GM13976 (cell line): Measurements from ENCODE around the gene FYB1.

Source experiments
- DNase-seq: peaks from one replicate; pipeline ENCODE4 v3.0.0; 2012; ENCODE audit warnings: low spot score
- in situ Hi-C: fragments of 300-500 bp; cut with MboI; formaldehyde crosslinking; loops from one replicate; pipeline ENCODE4 v1.12.0; 2022; ENCODE audit warnings: low sequenced_read_pairs, mixed read lengths, inconsistent platforms; ENCODE audit not compliant: unreplicated experiment
- TF ChIP-seq, protein P1 (sequence below): IDR thresholded peaks from 2 replicates; pipeline ENCODE4 v1.5.1; 2012; ENCODE audit warnings: borderline replicate concordance, mild to moderate bottlenecking; ENCODE audit not compliant: insufficient read depth; ENCODE audit errors: extremely low read depth, missing control alignments, control extremely low read depth

FYB1 gene

DNA sequence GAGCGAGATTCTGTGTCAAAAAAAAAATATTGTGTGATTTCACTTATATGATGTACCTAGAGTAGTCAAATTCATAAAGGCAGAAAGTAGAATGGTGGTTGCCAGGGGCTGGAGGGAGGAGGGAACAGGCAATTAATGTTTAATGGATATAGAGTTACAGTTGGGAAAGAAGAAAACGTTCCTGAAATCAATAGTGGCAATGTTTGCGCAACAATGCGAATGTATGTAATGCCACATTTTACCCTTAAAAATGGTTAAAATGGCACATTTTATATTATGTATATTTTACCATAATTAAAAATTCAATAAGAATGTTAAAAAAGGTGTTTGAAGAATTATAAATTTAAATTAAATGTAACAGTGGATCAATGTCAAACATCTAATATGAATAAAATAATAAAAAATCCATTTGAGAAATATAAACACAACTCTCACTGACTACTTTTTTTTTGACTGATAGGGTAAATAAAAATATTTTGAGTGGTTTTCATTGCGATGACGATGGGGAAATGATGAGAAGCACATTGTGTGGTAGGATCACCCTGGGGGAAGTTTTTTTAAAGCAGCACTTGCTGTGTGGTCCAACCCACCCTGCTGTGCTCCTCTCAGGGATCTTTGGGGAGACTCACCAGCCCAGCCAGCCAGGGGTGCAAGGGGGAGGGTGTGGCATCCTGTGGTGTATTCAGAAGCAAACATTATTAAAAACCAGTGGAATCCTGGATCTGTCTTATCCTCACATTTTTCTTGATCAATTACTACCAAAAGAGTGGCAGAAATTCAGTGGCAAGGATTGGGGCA, 4.3 kb downstream of the FYB1 start:
- no peak for DNase-seq
- TF ChIP-seq, protein P1, sequence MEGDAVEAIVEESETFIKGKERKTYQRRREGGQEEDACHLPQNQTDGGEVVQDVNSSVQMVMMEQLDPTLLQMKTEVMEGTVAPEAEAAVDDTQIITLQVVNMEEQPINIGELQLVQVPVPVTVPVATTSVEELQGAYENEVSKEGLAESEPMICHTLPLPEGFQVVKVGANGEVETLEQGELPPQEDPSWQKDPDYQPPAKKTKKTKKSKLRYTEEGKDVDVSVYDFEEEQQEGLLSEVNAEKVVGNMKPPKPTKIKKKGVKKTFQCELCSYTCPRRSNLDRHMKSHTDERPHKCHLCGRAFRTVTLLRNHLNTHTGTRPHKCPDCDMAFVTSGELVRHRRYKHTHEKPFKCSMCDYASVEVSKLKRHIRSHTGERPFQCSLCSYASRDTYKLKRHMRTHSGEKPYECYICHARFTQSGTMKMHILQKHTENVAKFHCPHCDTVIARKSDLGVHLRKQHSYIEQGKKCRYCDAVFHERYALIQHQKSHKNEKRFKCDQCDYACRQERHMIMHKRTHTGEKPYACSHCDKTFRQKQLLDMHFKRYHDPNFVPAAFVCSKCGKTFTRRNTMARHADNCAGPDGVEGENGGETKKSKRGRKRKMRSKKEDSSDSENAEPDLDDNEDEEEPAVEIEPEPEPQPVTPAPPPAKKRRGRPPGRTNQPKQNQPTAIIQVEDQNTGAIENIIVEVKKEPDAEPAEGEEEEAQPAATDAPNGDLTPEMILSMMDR, result no peak
- in situ Hi-C loops, result no loop called here

- DNase-seq, result no peak
- TF ChIP-seq, protein P1, result no peak
- in situ Hi-C loops, result no loop called here
Observed at GRCh38 chr5:39213447-39214207, 5.7 kb downstream of the FYB1 start.

DNA sequence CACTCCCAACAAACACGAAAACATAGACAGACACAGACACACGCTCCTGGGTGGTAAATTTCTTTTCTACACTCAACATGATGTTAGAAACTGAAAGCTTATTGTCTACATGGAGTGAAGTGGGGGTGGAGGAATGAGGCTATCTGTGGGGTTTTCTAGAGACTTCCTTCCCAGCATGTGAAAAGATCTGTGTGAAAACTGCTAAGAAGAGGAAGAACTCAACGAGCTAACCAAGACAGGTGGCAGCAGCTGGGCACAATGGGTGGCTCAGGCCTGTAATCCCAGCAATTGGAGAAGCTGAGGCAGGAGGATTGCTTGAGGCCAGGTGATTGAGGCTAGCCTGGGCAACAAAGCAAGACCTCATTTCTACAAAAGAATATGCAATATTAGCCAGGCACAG, 7.6 kb downstream of the FYB1 start:
- TF ChIP-seq, protein P1, result no peak
- in situ Hi-C loops, result no loop called here
- DNase-seq, result no peak

- in situ Hi-C loops, result no loop called here
- TF ChIP-seq, protein P1, result no peak
- DNase-seq, result no peak
Observed at GRCh38 chr5:39209924-39210323, 9.4 kb downstream of the FYB1 start.

GRCh38 chr5:39208471-39208870, 10.9 kb downstream of the FYB1 start:
- no peak for DNase-seq
- in situ Hi-C loops, result no loop called here
- TF ChIP-seq, protein P1, result no peak

GRCh38 chr5:39207345-39208045, 11.9 kb downstream of the FYB1 start:
- no peak for DNase-seq
- in situ Hi-C loops, result no loop called here
- TF ChIP-seq, protein P1, result no peak
